GM12865 (cell line): Measurements from ENCODE around the gene PYHIN1.

Source experiments
- DNase-seq: peaks from one replicate; pipeline ENCODE4 v3.0.0; 2010; ENCODE audit warnings: low read depth
- H3K4me3 ChIP-seq: 2 replicates; pipeline ENCODE4 v1.5.1; 2011; ENCODE audit warnings: mild to moderate bottlenecking, low read depth, low read length, control low read depth
- TF ChIP-seq, protein P1 (sequence below): IDR thresholded peaks from 2 replicates; pipeline ENCODE4 v1.5.1; 2011; ENCODE audit warnings: low read length, control low read depth, low read depth, inconsistent platforms; ENCODE audit not compliant: insufficient read depth; ENCODE audit errors: missing control alignments

Gene PYHIN1

DNA sequence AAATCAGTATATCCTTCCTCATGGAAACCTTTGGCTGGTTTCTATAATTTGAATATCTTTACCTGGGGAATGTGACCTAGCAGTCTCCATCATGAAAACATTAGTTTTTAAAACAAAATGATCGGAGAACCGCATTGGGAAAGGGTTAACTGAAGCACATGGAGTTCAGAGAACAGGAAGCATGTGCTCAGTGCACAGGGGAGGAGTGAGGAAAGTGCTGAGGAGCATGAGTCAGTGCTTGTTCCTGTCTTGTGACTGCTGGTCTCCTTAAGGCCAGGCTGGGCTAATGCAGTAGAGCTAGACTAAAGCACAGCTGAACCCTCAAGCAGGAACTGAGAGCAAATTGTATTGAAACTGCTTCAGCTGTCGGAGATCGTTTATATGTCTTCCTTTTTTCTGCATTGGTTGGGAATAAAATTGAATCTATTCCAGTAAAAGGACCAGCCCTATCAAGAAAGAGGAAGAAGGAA, 84.1 kb downstream of the PYHIN1 start:
- TF ChIP-seq, protein P1, sequence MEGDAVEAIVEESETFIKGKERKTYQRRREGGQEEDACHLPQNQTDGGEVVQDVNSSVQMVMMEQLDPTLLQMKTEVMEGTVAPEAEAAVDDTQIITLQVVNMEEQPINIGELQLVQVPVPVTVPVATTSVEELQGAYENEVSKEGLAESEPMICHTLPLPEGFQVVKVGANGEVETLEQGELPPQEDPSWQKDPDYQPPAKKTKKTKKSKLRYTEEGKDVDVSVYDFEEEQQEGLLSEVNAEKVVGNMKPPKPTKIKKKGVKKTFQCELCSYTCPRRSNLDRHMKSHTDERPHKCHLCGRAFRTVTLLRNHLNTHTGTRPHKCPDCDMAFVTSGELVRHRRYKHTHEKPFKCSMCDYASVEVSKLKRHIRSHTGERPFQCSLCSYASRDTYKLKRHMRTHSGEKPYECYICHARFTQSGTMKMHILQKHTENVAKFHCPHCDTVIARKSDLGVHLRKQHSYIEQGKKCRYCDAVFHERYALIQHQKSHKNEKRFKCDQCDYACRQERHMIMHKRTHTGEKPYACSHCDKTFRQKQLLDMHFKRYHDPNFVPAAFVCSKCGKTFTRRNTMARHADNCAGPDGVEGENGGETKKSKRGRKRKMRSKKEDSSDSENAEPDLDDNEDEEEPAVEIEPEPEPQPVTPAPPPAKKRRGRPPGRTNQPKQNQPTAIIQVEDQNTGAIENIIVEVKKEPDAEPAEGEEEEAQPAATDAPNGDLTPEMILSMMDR: no peak
- peak overlapping the region; percentile 99 for H3K4me3 ChIP-seq
- peak; percentile 93 for DNase-seq

DNA sequence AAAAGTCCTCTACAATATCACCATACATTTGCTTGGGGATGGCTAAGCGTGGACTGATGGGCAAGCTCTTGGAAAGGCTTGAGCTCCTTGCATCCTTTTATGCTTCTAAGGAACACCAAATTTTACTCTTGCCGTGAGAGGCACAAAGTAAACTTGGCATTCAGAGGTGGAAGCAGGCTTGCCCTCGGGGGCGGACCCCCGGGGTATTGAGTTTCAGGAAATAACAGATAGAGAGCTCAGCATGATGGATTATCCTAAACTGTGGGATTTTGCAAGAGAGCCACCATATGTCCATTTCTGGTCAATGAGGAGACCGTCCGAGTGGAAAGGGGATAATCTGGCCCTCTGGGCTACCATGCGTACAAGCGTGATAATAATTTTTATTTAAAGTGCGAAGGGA, 92.4 kb downstream of the PYHIN1 start:
- no peak overlapping the region for H3K4me3 ChIP-seq
- TF ChIP-seq, protein P1: no peak
- no peak for DNase-seq

DNA sequence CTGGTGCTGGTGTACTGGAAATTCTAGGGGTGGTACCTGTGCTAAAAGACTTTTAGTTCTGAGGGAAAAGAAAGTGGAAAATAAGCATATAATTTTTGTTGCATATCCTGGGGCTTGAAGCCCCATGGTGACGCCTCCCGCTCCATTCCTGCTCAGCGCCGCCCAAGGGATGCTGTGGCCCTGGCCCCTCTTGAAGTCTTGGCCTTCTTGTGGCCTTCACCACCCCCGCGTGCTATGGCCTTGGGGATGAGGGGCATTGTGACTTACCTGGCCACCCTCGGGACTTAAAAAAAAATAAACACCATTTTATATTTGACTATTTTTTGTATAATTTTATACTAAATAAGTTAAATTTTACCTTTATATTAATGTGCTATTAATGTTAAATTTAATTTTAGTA, 93.7 kb downstream of the PYHIN1 start:
- TF ChIP-seq, protein P1: no peak
- no peak overlapping the region for H3K4me3 ChIP-seq
- no peak for DNase-seq
